Measurements from ENCODE around the gene SPA17. TPM values are rescaled to one million over a fixed set of nuclear protein-coding genes. Genes with fewer than 3 reads are reported as not detected.

SPA17 gene
- total RNA-seq, 2 donors from 2014 or later, result 8.4 to 10.7 TPM

- peak; percentile 32 for DNase-seq
Observed at GRCh38 chr11:124672536-124673215, 1.0 kb upstream of the SPA17 start.

GRCh38 chr11:124674168-124674517, 439 bp downstream of the SPA17 start:
- peak; percentile 24 for DNase-seq

More at GRCh38 chr11:124672536-124673215, 1.0 kb upstream of the SPA17 start:
- Histone ChIP-seq H3K4me3 (peak overlapping the region; percentile 77), H3K9me3 (no peaks in the 10 kb centered on the region), H3K9ac (ENCODE audit: low read depth in 2 of 2, low read length in 2 of 2) (peak overlapping the region; percentile 86 to 89), H3K27me3 (no peaks in the 10 kb centered on the region), H3K4me1 (no peaks in the 10 kb centered on the region), H3K36me3 (no peaks in the 10 kb centered on the region), H3K27ac (peak overlapping the region; percentile 91)
- intact Hi-C loops (cut with DNase I), result loop anchor here (5.0 kb wide), 1 partner anchor 75 kb away; no protein-coding TSS in a partner anchor
- no peak for TF ChIP-seq CTCF (IDR thresholded peaks at IDR 0.05)

GRCh38 chr11:124674571-124674970, 867 bp downstream of the SPA17 start:
- Histone ChIP-seq H3K4me1 (no peaks in the 10 kb centered on the region), H3K4me3 (no peak overlapping the region), H3K9me3 (no peaks in the 10 kb centered on the region), H3K27me3 (no peaks in the 10 kb centered on the region), H3K9ac (ENCODE audit: low read depth in 2 of 2, low read length in 2 of 2) (no peak overlapping the region), H3K27ac (no peak overlapping the region), H3K36me3 (no peaks in the 10 kb centered on the region)
- intact Hi-C loops (cut with DNase I), result loop anchor here (5.0 kb wide), 1 partner anchor 73 kb away; no protein-coding TSS in a partner anchor
- no peak for TF ChIP-seq CTCF (IDR thresholded peaks at IDR 0.05)
- DNase-seq, result no peak

More at GRCh38 chr11:124674168-124674517, 439 bp downstream of the SPA17 start:
- H3K4me1 ChIP-seq, result no peaks in the 10 kb centered on the region
- H3K4me3 ChIP-seq, result peak overlapping the region; percentile 77
- no peak for TF ChIP-seq CTCF (IDR thresholded peaks at IDR 0.05)
- peak overlapping the region; percentile 91 for H3K27ac ChIP-seq
- H3K27me3 ChIP-seq, result no peaks in the 10 kb centered on the region
- intact Hi-C loops (cut with DNase I), result loop anchor here (5.0 kb wide), 1 partner anchor 73 kb away; no protein-coding TSS in a partner anchor
- no peaks in the 10 kb centered on the region for H3K9me3 ChIP-seq
- H3K36me3 ChIP-seq, result no peaks in the 10 kb centered on the region
- H3K9ac ChIP-seq (ENCODE audit: low read depth in 2 of 2, low read length in 2 of 2), result peak overlapping the region; percentile 50 to 54

- H3K4me3 ChIP-seq, result no peak overlapping the region
- H3K27me3 ChIP-seq, result no peaks in the 10 kb centered on the region
- TF ChIP-seq CTCF (IDR thresholded peaks at IDR 0.05), result no peak
- peak overlapping the region; percentile 53 for H3K27ac ChIP-seq
- peak; percentile 64 for DNase-seq
- no peaks in the 10 kb centered on the region for H3K9me3 ChIP-seq
- H3K4me1 ChIP-seq, result no peaks in the 10 kb centered on the region
- no peak overlapping the region for H3K9ac ChIP-seq (ENCODE audit: low read depth in 2 of 2, low read length in 2 of 2)
- no peaks in the 10 kb centered on the region for H3K36me3 ChIP-seq
- intact Hi-C loops (cut with DNase I), result no loop called here
Observed at GRCh38 chr11:124676386-124676785, 2.7 kb downstream of the SPA17 start.

GRCh38 chr11:124678416-124678815, 4.7 kb downstream of the SPA17 start:
- Histone ChIP-seq H3K9me3 (no peaks in the 10 kb centered on the region), H3K9ac (ENCODE audit: low read depth in 2 of 2, low read length in 2 of 2) (no peak overlapping the region), H3K27ac (no peak overlapping the region), H3K36me3 (no peaks in the 10 kb centered on the region), H3K27me3 (no peaks in the 10 kb centered on the region), H3K4me3 (no peak overlapping the region), H3K4me1 (no peaks in the 10 kb centered on the region)
- TF ChIP-seq CTCF (IDR thresholded peaks at IDR 0.05), result no peak
- no peak for DNase-seq
- intact Hi-C loops (cut with DNase I), result no loop called here

All from colonic mucosa (tissue), 4 donors.